ENCODE data around the gene MAMDC4.
"Not testable (repeated sequence)": the region's sequence is repeated elsewhere in the genome, so short reads cannot be mapped to it uniquely, and the experiment has no call there.

Gene MAMDC4

GRCh38 chr9:136851941-136852663, at the start of gene MAMDC4:
TSS of gene MAMDC4 (plus strand) at chr9:136852346. CDS start at chr9:136852417, 71 bp downstream.
- TF ChIP-seq, protein P1, sequence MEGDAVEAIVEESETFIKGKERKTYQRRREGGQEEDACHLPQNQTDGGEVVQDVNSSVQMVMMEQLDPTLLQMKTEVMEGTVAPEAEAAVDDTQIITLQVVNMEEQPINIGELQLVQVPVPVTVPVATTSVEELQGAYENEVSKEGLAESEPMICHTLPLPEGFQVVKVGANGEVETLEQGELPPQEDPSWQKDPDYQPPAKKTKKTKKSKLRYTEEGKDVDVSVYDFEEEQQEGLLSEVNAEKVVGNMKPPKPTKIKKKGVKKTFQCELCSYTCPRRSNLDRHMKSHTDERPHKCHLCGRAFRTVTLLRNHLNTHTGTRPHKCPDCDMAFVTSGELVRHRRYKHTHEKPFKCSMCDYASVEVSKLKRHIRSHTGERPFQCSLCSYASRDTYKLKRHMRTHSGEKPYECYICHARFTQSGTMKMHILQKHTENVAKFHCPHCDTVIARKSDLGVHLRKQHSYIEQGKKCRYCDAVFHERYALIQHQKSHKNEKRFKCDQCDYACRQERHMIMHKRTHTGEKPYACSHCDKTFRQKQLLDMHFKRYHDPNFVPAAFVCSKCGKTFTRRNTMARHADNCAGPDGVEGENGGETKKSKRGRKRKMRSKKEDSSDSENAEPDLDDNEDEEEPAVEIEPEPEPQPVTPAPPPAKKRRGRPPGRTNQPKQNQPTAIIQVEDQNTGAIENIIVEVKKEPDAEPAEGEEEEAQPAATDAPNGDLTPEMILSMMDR (conservative IDR thresholded peaks at IDR 0.05; ENCODE audit: low read depth, low read length) = no peak
- H3K4me3 ChIP-seq (ENCODE audit: low read length) = no peak within 1 kb of the TSS
- no peak for DNase-seq (ENCODE audit: low read depth)

DNA sequence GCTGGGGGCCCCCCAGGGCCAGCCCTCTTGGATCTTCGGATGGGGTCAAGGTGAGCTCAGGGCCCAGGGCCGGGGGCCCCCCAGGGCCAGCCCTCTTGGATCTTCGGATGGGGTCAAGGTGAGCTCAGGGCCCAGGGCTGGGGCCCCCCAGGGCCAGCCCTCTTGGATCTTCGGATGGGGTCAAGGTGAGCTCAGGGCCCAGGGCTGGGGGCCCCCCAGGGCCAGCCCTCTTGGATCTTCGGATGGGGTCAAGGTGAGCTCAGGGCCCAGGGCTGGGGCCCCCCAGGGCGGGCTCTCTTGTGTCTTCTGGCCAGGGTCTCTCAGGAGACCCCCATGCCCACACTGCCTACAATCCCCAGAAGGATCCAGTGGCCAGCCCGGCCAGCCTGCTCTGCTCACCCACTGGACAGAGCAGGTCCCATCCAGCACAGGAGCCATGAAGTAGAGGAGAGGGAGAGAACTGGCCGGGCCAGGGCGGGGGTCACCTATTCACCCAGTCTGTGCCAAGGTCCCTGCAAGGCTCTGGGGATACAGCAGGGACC, 49.1 kb upstream of the MAMDC4 start:
- DNase-seq (ENCODE audit: low read depth); H3K4me3 ChIP-seq (ENCODE audit: low read length): not testable (repeated sequence)

DNA sequence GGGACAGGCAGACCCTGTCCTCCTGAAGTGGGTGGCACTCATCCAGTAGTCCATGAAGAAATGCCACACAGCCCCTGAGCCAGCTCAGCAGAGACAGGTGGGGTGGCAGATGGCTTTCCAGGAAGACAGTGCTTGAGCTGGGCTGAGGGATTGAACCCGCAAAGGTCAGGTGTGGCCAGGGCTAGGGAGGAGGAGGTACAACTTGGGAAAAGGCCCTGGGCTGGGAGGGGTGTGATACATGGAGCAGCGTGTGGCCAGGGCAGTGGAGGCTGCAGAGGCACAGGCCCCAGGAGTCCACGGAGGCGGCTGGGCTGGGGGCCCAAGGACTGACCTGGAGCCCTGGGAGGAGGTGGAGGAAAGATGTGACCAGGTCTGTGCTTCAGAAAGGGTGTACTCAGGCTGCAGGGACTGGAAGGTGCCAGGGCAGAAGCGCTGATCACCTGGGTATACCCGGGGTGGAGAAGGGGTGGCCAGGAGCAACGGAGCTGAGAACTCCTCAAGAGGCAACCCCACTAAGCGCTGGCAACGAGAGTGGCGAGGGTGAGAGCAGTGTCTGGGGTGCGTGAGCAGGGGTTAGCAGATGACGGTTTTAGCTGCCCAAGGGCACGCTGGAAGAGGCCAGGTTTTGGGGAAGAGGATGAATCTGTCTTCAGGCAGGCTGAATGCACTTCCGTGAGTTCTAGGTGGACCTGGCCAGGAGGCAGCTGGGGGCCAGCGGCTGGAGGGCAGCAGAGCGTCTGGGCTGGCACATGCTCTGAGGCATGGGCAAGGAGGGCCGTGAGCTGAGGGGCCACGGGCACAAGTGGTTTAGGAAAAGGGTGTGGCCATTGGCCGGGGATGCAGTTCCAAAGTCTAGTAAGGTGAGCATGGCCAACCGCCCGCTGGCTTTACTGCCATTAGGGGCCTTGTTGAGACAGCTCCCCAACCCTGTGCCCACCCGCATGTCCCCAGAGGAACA, 48.3 kb upstream of the MAMDC4 start:
- no peak for DNase-seq (ENCODE audit: low read depth)
- TF ChIP-seq, protein P1 (conservative IDR thresholded peaks at IDR 0.05; ENCODE audit: low read depth, low read length) = no peak
- no peak overlapping the region for H3K4me3 ChIP-seq (ENCODE audit: low read length)

GRCh38 chr9:136804509-136805206, 47.5 kb upstream of the MAMDC4 start:
- TF ChIP-seq, protein P1 (conservative IDR thresholded peaks at IDR 0.05; ENCODE audit: low read depth, low read length) = no peak
- no peak overlapping the region for H3K4me3 ChIP-seq (ENCODE audit: low read length)

DNA sequence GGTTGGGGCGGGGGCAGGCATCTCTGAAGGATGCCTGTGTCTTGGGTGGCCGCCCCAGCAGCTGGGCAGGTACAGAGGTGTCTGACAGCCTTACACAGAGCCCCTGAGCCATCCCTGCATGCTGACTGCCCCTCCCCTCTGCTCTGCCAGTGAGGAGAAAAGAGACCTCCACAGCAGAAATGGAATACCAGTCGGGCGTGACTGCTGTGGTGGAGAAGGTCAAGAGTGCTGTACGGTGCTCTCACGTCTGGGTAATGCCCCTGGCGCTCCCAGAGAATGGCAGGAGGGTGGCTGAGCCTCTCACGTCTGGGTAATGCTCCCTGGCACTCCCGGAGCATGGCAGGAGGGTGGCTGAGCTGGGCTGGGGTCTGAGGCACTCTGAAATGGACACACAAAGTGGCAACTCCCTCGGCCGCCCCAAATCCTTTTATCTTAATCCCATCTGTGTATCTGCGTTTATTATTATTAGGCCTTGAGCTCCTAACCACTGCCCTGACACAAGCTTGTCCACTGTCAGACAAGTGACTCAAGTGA, 46.9 kb upstream of the MAMDC4 start:
- TF ChIP-seq, protein P1 (conservative IDR thresholded peaks at IDR 0.05; ENCODE audit: low read depth, low read length) = no peak
- no peak overlapping the region for H3K4me3 ChIP-seq (ENCODE audit: low read length)
- no peak for DNase-seq (ENCODE audit: low read depth)

More at GRCh38 chr9:136804509-136805206, 47.5 kb upstream of the MAMDC4 start:
- DNase-seq (ENCODE audit: low read depth) = no peak

DNA sequence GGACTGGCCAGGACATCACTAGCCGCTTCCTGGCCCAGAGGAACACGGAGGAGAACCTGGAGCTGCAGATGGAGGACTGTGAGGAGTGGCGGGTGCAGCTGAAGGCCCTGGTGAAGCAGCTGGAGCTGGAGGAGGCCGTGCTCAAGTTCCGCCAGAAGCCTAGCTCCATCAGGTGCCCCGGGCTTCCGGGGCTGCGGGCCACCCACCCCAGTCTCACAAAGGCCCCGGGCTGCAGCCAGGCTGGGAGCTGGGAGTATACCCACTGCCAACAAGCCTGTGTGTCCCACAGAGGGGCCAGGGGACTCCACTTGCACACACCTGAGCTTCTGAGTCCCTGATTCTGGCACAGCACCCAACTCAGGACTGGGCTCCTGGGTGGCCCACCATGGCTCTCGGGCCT, 46.1 kb upstream of the MAMDC4 start:
- DNase-seq (ENCODE audit: low read depth) = no peak
- TF ChIP-seq, protein P1 (conservative IDR thresholded peaks at IDR 0.05; ENCODE audit: low read depth, low read length) = no peak
- no peak overlapping the region for H3K4me3 ChIP-seq (ENCODE audit: low read length)

Measured in retinal pigment epithelial cell (primary cell).